KMS-11 (cell line): Measurements from ENCODE around the gene WWTR1.

Experiments used
- H2AFZ ChIP-seq: fragments of 200-600 bp; sonication (generic); 2 replicates; pipeline ENCODE4 v1.6.1; 2016; ENCODE audit warnings: antibody characterized with exemption, mixed run types, low read depth
- H3K27ac ChIP-seq: fragments of 200-600 bp; sonication (generic); 2 replicates; pipeline ENCODE4 v1.6.1; 2016; ENCODE audit warnings: mild to moderate bottlenecking, mixed run types
- H3K27me3 ChIP-seq: fragments of 200-600 bp; sonication (generic); 2 replicates; pipeline ENCODE4 v1.6.1; 2017; ENCODE audit warnings: mild to moderate bottlenecking, low read depth, mixed run types, moderate library complexity; ENCODE audit not compliant: insufficient read depth
- H3K36me3 ChIP-seq: fragments of 200-600 bp; sonication (generic); 2 replicates; pipeline ENCODE4 v1.6.1; 2017; ENCODE audit warnings: mild to moderate bottlenecking, mixed run types; ENCODE audit not compliant: insufficient read depth
- H3K4me1 ChIP-seq: fragments of 200-600 bp; sonication (generic); 2 replicates; pipeline ENCODE4 v1.6.1; 2016; ENCODE audit warnings: mild to moderate bottlenecking, low read depth, mixed run types; ENCODE audit not compliant: poor library complexity, severe bottlenecking
- H3K4me2 ChIP-seq: fragments of 200-600 bp; sonication (generic); 2 replicates; pipeline ENCODE4 v1.7.0; 2016; ENCODE audit warnings: mild to moderate bottlenecking, mixed run types
- H3K4me3 ChIP-seq: fragments of 200-600 bp; sonication (generic); IDR thresholded peaks from 2 replicates; pipeline ENCODE4 v1.6.1; 2017; ENCODE audit warnings: low read depth, low read length, mixed read lengths; ENCODE audit not compliant: insufficient read depth
- H3K79me2 ChIP-seq: fragments of 200-600 bp; sonication (generic); 2 replicates; pipeline ENCODE4 v1.6.1; 2016; ENCODE audit warnings: low read depth, mixed run types; ENCODE audit not compliant: insufficient read depth
- H3K9ac ChIP-seq: fragments of 200-600 bp; sonication (generic); 2 replicates; pipeline ENCODE4 v1.6.1; 2016; ENCODE audit warnings: mild to moderate bottlenecking, mixed run types
- H4K20me1 ChIP-seq: fragments of 200-600 bp; sonication (generic); 2 replicates; pipeline ENCODE4 v1.6.1; 2016; ENCODE audit warnings: mild to moderate bottlenecking, mixed run types; ENCODE audit not compliant: insufficient read depth
- CTCF ChIP-seq: fragments of 200-600 bp; sonication (generic); conservative IDR thresholded peaks from 2 replicates; pipeline ENCODE4 v1.6.1; 2017; ENCODE audit warnings: low read depth, mild to moderate bottlenecking, antibody characterized with exemption, low read length, moderate library complexity, mixed read lengths

WWTR1 gene

GRCh38 chr3:149634573-149634972 lies 23.3 kb downstream of the WWTR1 start:
- H3K4me2 ChIP-seq = no peak overlapping the region
- H3K79me2 ChIP-seq = no peaks in the 10 kb centered on the region
- no peak overlapping the region for H3K9ac ChIP-seq
- H3K36me3 ChIP-seq = no peaks in the 10 kb centered on the region
- no peak overlapping the region for H3K4me3 ChIP-seq
- H3K27ac ChIP-seq = no peak overlapping the region
- no peak overlapping the region for H2AFZ ChIP-seq
- no peaks in the 10 kb centered on the region for H4K20me1 ChIP-seq
- no peaks in the 10 kb centered on the region for H3K4me1 ChIP-seq
- no peak for TF ChIP-seq CTCF
- H3K27me3 ChIP-seq = no peaks in the 10 kb centered on the region

- Histone ChIP-seq H3K36me3 (no peaks in the 10 kb centered on the region), H3K4me2 (no peak overlapping the region), H3K79me2 (no peaks in the 10 kb centered on the region), H3K4me3 (no peak overlapping the region), H2AFZ (no peak overlapping the region), H3K4me1 (no peaks in the 10 kb centered on the region), H3K27ac (no peak overlapping the region), H3K9ac (no peak overlapping the region), H4K20me1 (no peaks in the 10 kb centered on the region), H3K27me3 (no peaks in the 10 kb centered on the region)
- TF ChIP-seq CTCF = no peak
Observed at GRCh38 chr3:149634072-149634471, 23.8 kb downstream of the WWTR1 start.

GRCh38 chr3:149632225-149632624 lies 25.6 kb downstream of the WWTR1 start:
- Histone ChIP-seq H3K4me2 (no peak overlapping the region), H3K79me2 (no peaks in the 10 kb centered on the region), H2AFZ (no peak overlapping the region), H4K20me1 (no peaks in the 10 kb centered on the region), H3K36me3 (no peaks in the 10 kb centered on the region), H3K27ac (no peak overlapping the region), H3K9ac (no peak overlapping the region), H3K4me1 (no peaks in the 10 kb centered on the region), H3K4me3 (no peak overlapping the region), H3K27me3 (no peaks in the 10 kb centered on the region)
- no peak for TF ChIP-seq CTCF

- no peak overlapping the region for H3K4me2 ChIP-seq
- no peak overlapping the region for H2AFZ ChIP-seq
- H3K4me1 ChIP-seq = no peaks in the 10 kb centered on the region
- H3K36me3 ChIP-seq = no peaks in the 10 kb centered on the region
- H3K27me3 ChIP-seq = no peaks in the 10 kb centered on the region
- H3K4me3 ChIP-seq = no peak overlapping the region
- no peak for TF ChIP-seq CTCF
- no peaks in the 10 kb centered on the region for H3K79me2 ChIP-seq
- no peaks in the 10 kb centered on the region for H4K20me1 ChIP-seq
- no peak overlapping the region for H3K9ac ChIP-seq
- H3K27ac ChIP-seq = no peak overlapping the region
Observed at GRCh38 chr3:149630806-149631205, 27.0 kb downstream of the WWTR1 start.
